ENCODE results near the gene TEX53. TPM values are rescaled to one million over a fixed set of nuclear protein-coding genes. Genes with fewer than 3 reads are reported as not detected.

The TEX53 gene
- total RNA-seq, 1 donor from 2014 or later = not detected

DNA sequence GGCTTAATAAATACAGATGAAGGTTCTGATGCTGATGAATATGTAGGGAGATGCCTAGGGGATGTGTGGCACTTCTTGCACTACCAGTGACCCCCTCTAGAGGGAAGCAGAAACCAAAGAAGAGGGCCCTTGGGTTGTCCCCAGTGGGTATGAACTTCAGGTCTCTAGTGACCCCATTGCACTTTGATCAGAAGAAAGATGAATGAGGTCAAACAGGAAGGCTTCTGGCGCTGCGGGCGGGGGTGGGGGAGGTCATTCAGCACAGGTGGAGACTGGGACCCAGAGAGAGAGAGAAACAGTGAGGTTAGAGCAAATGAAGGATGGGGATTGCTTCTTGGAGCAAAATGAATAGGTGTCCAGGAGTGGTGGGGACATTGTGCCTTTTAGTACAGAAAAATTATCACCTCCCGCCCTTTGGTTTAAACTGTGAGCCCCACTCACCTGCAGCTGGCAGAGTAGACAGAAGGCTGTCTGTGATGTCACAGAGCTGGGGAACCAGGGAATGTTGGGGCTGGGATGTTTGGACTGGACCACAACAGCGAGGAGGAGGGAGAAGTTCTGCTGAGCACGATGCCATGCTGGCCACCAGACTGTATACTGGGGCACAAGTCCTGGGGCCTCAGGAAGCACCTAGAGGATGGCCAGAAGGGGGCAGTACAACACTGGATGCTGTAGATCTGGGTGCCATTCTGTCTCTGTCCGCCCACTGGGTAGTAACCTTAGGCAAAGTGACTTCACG lies 24.2 kb upstream of the TEX53 start, which contains the start of gene TEX48:
TEX48 (minus strand) TSS at position 599 of the 739 bp plus-strand sequence. CDS start 10,469 bp downstream, outside the sequence.
- intact Hi-C loops (cut with micrococcal nuclease) = loop anchor here (1.0 to 5.0 kb wide), 13 partner anchors 15 to 461 kb away; partner anchors contain the start of gene TNFSF15

DNA sequence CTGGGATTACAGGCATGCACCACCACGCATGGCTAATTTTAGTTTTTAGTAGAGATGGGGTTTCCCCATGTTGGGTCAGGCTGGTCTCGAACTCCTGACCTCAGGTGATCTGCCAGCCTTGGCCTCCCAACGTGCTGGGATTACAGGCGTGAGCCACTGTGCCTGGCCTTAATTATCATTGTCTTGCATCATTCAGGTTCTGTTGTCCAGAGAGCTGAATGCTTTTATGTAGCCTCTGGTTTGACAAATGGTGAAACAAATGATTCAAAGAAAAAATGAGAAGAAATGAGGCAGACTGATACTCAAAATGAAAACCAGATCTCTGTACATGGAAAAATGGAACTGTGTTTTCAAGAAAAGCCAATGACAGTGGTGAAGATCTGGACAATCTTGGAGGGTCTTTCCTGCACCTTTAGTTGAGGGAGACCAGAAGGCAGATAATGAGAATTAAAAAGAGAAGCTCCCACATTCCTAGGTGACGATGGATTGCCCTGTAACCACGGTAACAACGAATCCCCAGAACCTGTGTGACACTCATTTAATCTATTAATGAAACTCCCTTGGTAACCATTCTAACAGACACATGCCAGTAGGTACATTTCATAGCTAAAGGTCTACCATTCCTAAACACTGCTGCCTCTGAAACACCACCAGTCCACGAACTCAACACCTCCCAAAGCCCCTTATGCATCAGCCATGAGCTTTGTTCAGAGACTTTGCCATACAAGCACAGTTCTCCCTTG lies 22.8 kb upstream of the TEX53 start:
- intact Hi-C loops (cut with micrococcal nuclease) = loop anchor here (1.0 to 5.0 kb wide), 7 partner anchors 18 to 462 kb away; no protein-coding TSS in a partner anchor

DNA sequence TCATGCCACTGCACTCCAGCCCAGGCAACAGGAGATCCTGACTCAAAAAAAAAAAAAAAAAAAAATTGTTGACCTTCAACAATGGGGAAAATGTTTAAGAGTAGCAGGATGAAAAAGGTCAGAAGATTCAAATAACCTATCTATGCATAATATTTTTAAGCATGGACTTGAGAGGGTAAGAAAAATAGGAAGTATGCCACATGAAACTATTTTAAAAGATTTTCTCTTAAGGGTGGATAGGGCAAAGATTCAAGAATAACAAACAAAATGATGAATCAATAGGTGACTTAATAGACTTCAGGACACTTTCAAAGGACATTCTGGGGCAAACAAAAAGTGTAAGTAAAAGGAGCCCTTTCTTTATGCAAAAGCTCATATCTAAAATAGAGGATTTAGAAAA lies 21.2 kb upstream of the TEX53 start:
- intact Hi-C loops (cut with micrococcal nuclease) = no loop called here

DNA sequence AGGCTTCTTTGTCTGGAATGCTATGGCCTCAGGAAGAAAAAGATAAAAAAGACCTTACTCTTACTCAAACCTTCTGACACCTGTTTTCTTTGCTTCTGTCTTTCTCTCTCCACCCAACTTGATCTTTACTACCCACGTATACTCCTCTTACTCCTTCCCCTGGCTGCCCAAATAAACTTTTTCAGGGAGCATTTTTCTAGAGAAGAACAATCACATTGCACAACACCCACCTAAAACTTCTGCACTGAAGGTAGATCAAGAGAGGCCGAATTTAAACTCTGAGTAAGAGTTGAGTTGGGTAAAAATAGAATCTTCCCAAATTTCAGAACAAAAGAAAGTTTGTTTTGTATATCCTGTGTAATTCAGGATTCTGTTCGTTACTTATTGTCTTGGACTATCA lies 20.5 kb upstream of the TEX53 start:
- intact Hi-C loops (cut with micrococcal nuclease) = no loop called here

DNA sequence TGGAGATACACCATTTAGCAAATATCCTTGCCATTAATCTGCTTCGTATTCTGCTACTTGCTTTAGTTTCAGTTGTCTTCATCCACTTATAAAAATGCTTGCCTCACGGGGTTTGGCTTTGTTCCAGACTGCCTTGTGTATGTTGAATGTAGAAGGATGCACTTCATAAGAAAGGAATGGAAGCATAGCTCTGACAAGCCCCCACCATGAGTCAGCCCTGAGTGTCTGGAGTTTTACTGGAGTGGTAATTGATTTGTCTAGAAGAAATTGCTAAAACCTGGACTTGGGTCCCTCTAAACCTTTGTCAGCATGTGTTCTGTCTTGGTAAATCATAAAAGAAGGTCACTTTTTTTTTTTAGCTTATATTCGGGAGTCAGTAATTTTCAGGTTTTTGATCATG lies 19.8 kb upstream of the TEX53 start:
- intact Hi-C loops (cut with micrococcal nuclease) = no loop called here

DNA sequence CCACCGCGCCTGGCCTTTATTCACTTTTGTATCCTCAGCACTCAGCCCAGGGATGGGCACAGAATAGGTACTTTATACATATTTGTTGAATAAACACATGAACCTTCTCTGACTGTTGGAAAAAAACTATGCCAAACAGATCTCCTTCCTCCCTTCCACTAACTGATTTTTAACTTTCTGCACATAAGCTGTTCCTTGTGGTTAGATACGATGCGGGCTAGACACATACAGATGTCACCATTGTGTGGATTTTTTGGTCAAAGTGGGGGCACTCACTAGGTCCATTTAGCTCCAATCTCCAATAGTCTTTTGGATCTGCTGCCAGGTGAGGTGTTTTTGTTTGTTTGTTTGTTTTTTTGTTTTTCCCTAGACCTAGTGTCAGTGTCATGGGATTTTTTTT lies 19.3 kb upstream of the TEX53 start:
- intact Hi-C loops (cut with micrococcal nuclease) = no loop called here

DNA sequence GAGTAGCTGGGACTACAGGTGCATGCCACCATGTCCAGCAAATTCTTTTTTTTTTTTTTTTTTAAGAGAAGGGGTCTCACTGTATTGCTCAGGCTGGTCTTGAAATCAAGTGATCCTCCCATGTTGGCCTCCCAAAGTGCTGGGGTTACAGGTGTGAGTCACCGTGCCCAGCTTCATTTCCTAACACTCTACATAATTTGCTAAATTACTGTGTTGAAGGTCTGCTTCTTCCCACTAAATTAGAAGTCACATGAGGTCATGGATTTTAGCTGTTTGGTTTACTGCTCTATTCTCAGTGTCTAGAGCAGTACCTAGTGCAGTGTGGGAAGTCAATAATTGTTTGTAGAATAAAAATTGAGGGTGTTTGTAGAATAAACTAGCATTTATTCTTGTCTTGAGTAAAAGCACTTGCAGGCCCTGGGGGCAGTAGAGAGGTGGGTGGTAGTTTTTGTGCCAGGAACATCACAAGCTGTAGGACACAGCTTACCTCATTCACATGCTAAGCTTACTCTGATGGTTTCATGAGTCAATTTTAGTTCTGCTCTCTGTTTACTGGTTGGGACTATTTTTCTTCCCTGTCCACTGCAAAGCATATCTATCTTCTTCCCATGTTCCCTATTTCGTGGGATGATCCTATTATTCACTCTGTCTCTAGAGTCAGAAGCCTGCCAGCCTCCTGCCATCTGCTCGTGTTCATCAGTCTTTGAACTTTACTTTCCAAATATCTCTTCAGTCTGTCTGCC lies 17.4 kb upstream of the TEX53 start:
- intact Hi-C loops (cut with micrococcal nuclease) = no loop called here

DNA sequence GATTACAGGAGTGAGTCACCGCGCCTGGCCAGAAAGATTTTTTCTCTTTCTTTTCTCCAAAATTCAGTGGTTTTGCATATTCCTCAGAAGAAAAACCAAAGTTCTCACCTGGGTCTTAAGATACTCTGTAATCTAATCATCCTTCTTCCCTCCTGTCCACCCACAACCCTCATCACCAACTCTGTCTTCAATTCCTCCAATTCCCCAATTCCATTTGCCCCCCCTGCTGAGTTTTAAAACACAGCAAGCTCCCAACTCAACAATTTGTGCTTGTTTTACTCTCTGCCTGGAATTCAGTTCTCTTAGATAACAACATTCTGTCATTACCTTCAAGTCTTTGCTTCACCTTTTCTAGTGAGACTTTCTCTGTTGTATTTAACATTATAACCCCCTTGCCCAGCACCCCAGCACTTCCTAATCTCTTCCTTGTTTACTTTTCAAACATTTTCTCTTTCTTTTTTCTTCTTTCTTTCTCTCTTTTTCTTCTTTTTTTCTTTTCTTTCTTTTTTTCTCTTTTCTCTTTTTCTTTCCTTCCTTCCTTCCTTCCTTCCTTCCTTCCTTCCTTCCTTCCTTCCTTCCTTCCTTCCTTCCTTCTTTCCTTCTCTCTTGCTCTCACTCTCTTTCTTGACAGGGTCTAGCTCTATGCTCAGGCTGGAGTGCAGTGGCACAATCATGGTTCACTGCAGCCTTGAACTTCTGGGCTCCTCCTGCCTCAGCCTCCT lies 16.6 kb upstream of the TEX53 start:
- intact Hi-C loops (cut with micrococcal nuclease) = no loop called here

DNA sequence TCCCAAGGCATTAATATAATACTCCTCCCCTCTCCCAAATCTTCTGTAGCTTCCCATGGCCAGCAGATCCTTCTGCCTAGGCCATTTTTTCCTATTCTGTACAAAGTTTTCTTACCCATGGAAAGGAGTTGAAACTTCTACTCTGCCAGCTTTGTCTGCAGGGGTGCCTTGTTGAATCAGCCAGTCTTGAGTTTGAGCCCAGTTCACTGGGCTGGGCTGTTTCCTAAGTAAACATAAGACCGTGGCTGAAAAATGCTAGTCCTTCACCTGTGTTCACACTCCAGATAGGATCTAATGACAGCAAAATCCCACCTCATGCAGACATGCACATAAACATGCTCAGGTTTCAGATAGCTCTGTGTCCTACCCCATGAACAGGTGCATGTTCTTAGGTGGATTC lies 14.0 kb upstream of the TEX53 start:
- intact Hi-C loops (cut with micrococcal nuclease) = no loop called here

DNA sequence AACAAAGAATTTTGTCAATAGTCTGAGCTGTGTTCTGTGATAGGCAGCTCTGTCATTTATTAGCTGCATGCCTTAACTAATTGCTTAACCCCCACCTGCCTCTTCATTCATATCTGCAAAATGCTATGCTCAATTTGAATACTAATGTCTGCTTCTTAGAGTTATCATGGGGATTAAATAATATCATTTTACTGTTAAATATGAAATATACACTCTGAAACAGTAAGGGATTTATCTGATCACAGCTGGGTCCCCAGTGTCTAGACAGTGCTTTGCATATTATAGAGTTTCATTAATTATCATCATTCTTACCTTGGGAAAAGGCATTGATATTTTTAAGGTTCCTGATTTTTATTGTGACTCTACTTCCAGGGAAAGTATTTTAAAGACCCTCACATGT lies 12.4 kb upstream of the TEX53 start:
- intact Hi-C loops (cut with micrococcal nuclease) = no loop called here

DNA sequence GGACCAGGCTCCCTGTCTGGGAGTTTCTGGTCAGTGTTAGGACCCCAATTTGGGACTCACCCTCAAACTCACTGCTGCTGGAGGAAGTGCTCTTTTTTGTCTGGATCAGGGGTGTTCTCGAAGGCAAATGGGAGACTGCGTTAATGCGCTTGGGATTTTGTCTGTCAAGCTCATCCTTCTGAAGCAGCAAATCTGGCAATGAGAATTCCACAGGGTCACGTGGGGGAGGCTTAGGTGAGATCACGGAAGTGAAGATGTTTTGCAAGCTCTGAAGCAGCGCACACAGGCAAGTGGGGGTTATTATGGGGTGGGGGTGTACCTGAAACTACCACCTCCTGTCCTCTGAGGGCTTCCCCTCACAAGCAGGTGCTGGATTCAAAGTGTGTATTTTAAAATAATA lies 10.5 kb upstream of the TEX53 start:
- intact Hi-C loops (cut with micrococcal nuclease) = no loop called here

DNA sequence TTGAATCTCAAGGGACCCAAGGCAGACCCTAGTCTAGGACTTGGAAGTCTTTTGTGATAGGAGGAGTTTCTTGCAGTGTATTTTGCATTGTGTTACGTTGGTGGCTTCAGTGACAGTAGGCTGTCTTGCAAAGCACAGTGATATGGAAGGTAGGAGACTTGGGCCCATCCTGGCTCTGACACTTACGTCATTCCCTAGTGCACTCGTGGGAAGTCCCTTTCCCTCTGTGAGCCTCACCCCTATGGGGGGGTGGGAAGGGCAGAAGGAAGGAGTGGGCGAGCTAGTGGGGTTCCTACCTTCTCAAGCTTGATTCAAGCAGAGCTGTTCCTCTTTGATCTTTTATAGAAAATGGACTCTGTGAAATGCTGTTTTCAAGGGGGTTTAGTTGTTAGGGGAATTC lies 9.2 kb upstream of the TEX53 start:
- intact Hi-C loops (cut with micrococcal nuclease) = no loop called here

DNA sequence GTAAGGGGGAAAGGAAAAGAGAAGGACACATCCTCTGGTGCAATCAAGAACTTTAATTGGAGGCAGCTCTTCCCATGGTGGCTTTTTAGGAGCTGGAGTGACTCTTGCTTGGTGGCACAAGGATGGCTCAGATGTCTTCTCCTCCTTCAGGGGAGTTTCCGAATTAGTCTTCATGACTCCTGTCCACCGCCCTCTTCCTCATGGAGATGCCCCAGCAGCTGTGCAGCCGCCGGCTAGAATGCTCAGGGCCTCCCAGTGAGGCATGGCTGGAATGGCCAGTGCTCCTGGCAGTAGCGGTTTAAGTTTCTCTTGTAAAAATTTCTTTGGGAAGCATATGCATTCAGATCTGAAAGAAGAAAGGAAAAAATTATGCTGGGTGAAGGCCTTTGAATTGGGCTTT lies 8.8 kb upstream of the TEX53 start:
- intact Hi-C loops (cut with micrococcal nuclease) = no loop called here

DNA sequence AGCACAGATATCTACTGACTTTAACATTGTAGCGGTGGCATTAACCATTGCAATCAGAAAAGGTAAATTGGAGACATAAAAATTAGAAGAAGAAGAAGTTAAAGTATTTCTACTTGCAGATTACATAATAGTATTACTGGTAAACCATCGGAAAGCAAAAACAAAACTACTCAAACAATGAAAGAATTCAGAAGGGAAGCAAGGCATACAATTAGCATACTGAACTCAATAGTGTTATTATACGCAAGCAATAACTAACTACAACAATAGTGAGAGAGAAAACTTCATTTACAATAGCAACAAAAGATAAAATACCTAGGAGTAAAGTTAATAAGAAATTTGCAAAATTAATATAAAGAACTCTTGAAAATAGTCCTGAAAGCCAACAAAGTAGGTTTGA lies 6.6 kb upstream of the TEX53 start:
- intact Hi-C loops (cut with micrococcal nuclease) = loop anchor here (5.0 kb wide), 2 partner anchors 928 to 1908 kb away; no protein-coding TSS in a partner anchor

DNA sequence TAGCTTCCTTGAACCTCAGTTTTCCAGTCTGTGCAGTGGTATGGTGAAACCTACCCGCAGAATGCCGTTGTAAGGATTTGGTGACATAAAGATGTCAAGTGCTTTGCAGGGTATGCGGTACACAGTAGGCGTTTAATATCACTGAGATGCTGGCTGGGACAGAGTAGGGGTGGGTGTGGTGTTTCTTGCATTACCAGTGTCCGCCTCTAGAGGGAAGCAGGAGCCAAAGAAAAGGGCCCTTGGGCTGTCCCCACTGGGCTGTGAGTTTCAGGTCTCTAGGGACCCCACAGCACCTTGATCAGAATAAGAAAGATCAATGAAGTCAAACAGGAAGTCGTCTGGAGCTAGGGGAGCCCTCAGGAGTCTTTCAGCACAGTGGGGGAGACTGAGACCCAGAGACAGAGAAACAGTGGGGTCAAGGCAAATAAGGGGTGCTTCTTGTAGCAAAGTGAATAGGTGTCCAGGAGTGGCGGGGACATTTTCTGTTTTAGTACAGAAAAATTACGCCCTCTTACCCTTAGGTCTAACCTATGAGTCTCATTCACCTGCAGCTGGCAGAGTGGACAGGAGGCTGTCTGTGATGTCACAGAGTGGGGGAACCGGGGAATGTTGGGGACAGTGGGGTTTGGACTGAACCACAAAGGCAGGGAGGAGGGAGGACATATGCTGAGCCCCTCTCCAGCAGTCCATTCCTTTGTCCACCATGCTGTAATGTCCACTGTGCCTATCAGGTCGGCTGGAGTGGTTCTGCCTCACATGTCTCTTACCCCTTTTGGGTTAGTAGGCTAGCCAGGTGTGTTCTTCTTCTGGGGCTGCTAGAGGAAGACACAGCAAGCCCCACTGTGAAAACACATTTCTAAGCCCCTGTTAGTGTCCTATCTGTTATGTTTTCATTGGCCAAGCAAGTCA lies 4.7 kb upstream of the TEX53 start:
- intact Hi-C loops (cut with micrococcal nuclease) = loop anchor here (1.0 to 5.0 kb wide), 7 partner anchors 19 to 1999 kb away; no protein-coding TSS in a partner anchor

DNA sequence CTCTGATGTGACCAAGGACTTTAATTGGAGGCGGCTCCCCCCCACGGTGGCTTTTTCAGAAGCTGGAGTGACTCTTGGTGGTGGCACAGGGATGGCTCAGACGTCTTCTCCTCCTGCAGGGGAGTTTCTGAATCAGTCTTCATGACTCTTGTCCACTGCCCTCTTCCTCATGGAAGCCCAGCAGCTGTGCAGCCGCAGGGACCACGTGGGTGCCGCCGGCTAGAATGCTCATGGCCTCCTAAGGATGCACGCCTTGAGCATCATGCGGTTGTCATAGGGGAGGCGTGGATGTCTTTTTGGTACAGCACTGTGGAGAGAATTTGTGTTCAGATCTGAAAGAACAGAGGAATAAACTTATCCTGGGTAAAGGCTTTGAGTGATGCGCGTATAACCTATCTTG lies 1.3 kb downstream of the TEX53 start:
- intact Hi-C loops (cut with micrococcal nuclease) = no loop called here

DNA sequence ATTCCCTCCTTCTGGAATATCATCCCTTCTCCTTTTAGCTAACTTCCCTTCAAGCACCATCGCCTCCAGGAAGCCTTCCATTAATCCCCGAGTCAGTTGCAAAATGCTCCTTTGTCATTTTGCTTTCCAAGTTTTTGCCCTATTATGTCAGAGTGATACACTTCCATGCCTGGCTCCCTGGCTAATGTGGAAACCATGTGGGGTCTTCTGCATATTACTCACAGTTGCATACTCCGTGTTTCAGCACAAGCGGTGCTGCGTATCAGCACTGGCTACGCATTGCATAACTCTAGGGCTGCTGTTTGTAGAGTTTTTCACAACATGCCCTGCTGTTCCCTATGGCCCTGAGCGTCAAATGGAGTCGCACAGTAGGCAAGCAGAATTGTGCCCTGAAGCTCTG lies 1.9 kb downstream of the TEX53 start:
- intact Hi-C loops (cut with micrococcal nuclease) = no loop called here

DNA sequence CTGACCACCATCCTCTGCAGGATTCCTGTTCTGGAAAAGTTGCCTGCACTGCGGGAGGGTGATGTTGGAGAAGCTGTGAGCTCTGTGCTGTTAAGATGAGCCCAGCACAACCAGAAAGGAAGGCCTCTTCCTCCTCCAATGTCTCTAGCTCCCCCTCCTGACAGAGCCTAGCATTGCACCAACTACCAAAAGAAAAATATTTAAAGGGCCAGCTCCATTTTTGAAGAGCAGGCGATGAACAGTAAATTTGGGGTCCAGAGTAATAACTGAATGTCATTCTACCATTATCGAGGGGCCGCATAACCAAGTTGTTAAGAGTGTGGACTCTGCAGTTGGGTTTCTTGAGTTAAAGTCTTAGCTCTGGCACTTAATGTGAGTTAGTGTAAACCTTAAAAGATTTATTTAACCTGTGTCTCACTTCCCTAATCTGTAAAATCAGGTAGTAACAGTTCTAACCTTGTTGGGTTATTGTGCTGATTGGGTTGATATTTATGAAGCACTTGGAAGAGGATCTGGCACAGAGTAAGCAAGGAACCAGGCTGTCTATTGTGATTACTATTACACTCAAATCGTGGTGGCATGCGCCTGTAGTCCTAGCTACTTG lies 3.9 kb downstream of the TEX53 start:
- intact Hi-C loops (cut with micrococcal nuclease) = loop anchor here (1.0 to 2.0 kb wide), 11 partner anchors 42 to 871 kb away; partner anchors contain the start of genes ATP6V1G1, TMEM268 and WHRN

DNA sequence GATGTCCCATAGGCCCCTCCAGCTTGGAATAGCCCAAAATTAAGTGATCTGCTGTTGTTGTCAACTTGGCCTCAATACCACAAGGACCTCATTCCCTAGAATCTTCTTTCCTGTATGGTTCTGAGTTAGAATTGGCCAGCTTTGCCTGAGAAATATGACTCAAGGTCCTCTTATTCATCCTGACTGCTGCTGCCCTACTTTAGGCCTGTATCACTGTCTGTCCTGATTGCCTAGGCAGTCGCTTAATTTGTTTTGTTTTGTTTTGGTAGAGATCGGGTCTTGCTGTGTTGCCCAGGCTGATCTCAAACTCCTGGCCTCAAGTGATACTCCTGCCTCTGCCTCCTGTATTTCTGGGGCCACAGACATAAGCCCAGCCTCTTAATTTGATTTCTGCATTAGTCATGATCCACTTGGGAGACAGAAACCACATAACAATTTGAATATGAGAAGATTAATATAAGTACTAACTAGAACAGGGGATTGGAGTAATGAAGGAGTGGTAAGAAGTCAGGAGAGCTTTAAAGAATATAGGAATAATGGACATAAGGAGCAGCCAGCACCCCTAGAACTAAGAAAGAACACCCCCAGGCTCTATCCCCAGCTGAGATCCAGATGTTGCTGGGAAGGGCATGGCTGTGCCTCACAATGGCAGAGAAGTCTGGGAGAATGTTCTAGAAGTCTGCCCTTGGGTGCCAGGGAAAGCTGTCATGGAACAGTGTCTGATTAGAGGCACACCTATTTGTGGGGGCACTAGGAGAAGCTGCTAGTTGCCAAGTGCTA lies 4.6 kb downstream of the TEX53 start:
- intact Hi-C loops (cut with micrococcal nuclease) = loop anchor here (1.0 to 2.0 kb wide), 11 partner anchors 42 to 872 kb away; partner anchors contain the start of genes ATP6V1G1, TMEM268 and WHRN

Measured in T-helper 1 cell treated with Interleukin-12 subunit alpha and Interleukin-12 subunit beta and Interleukin-4 antibody, amounts not matched to agents 30 ng/mL and 1 ng/mL, for 36 hours (primary cell).